ENCODE results near the gene GPR4.
"Not testable (repeated sequence)": the region's sequence is repeated elsewhere in the genome, so short reads cannot be mapped to it uniquely, and the experiment has no call there.

DNA sequence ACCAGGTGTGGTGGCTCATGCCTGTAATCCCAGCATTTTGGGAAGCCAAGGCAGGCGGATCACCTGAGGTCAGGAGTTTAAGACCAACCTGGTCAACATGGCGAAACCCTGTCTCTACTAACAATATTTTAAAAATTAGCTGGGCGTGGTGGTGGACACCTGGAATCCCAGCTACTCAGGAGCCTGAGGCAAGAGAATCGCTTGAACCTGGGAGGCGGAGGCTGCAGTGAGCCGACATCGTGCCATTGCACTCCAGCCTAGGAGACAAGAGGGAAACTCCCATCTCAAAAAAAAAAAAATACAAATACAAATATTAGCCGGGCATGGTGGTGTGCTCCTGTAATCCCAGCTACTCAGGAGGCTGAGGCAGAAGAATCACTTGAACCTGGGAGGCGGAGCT is 13.0 kb upstream of the GPR4 start:
- TF ChIP-seq EZH2phosphoT487 (IDR thresholded peaks at IDR 0.05; ENCODE audit: borderline replicate concordance, low read depth, low read length) = not testable (repeated sequence)
- TF ChIP-seq, protein P1, sequence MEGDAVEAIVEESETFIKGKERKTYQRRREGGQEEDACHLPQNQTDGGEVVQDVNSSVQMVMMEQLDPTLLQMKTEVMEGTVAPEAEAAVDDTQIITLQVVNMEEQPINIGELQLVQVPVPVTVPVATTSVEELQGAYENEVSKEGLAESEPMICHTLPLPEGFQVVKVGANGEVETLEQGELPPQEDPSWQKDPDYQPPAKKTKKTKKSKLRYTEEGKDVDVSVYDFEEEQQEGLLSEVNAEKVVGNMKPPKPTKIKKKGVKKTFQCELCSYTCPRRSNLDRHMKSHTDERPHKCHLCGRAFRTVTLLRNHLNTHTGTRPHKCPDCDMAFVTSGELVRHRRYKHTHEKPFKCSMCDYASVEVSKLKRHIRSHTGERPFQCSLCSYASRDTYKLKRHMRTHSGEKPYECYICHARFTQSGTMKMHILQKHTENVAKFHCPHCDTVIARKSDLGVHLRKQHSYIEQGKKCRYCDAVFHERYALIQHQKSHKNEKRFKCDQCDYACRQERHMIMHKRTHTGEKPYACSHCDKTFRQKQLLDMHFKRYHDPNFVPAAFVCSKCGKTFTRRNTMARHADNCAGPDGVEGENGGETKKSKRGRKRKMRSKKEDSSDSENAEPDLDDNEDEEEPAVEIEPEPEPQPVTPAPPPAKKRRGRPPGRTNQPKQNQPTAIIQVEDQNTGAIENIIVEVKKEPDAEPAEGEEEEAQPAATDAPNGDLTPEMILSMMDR (conservative IDR thresholded peaks at IDR 0.05; ENCODE audit: low read length) = not testable (repeated sequence)

Data from OCI-LY7 (cell line).